Measurements from ENCODE around the gene TNS1.

GRCh38 chr2:217848351-217848957 lies 154.3 kb downstream of the TNS1 start:
- TF ChIP-seq, protein P1, sequence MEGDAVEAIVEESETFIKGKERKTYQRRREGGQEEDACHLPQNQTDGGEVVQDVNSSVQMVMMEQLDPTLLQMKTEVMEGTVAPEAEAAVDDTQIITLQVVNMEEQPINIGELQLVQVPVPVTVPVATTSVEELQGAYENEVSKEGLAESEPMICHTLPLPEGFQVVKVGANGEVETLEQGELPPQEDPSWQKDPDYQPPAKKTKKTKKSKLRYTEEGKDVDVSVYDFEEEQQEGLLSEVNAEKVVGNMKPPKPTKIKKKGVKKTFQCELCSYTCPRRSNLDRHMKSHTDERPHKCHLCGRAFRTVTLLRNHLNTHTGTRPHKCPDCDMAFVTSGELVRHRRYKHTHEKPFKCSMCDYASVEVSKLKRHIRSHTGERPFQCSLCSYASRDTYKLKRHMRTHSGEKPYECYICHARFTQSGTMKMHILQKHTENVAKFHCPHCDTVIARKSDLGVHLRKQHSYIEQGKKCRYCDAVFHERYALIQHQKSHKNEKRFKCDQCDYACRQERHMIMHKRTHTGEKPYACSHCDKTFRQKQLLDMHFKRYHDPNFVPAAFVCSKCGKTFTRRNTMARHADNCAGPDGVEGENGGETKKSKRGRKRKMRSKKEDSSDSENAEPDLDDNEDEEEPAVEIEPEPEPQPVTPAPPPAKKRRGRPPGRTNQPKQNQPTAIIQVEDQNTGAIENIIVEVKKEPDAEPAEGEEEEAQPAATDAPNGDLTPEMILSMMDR (IDR thresholded peaks at IDR 0.05; ENCODE audit: poor library complexity) = no peak
- TF ChIP-seq EZH2 (IDR thresholded peaks at IDR 0.05; ENCODE audit: borderline replicate concordance) (no peak), EZH2phosphoT487 (IDR thresholded peaks at IDR 0.05; ENCODE audit: low read depth, severe bottlenecking, unreplicated experiment) (no peak)

Data from hepatocyte (in vitro differentiated cells).